Measurements from ENCODE around the gene MYO3B.

- TF ChIP-seq CTCF (IDR thresholded peaks at IDR 0.05; ENCODE audit: low read depth, low read length, poor library complexity, severe bottlenecking) (no peak), EZH2phosphoT487 (IDR thresholded peaks at IDR 0.05; ENCODE audit: borderline replicate concordance, low read length) (no peak)
These were observed 31.2 kb upstream of the MYO3B start for GRCh38 chr2:170146784-170147183.

Data from DOHH2 (cell line).